ENCODE results near the gene ACOT4. TPM values are rescaled to one million over a fixed set of nuclear protein-coding genes. Genes with fewer than 3 reads are reported as not detected.
"Not testable (repeated sequence)": the region's sequence is repeated elsewhere in the genome, so short reads cannot be mapped to it uniquely, and the experiment has no call there.

The ACOT4 gene
- total and polyA plus RNA-seq, 2 of the 8 experiments (the other 6 are each of a cell fraction or from before 2014, with no cell fraction given): 0.80 to 1.1 TPM

DNA sequence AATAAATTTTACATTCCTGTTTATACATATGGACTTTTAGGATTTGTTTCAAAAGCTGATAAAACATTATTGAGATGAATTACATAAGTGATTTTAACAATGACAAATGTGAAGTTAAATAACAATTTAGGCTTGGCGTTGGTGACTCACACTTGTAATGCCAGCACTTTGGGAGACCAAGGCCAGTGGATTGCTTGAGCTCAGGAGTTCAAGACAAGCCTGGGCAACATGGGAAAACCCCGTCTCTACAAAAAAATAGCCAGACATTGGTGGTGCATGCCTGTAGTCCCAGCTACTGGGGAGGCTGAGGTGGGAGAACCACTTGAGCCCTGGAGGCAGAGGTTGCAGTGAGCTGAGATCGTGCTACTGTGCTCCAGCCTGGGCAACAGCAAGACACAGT, 15.3 kb upstream of the ACOT4 start (continued):
- no peak for TF ChIP-seq EZH2 (IDR thresholded peaks at IDR 0.05; ENCODE audit: low read depth, low read length, severe bottlenecking)
- no peak for TF ChIP-seq CHD2 (IDR thresholded peaks at IDR 0.05; ENCODE audit: low read length)
- no peak for TF ChIP-seq ASH2L (IDR thresholded peaks at IDR 0.05; ENCODE audit: low read length)
- no peak for TF ChIP-seq CTBP2 (IDR thresholded peaks at IDR 0.05; ENCODE audit: borderline replicate concordance, insufficient read depth, insufficient read length, low read length)

DNA sequence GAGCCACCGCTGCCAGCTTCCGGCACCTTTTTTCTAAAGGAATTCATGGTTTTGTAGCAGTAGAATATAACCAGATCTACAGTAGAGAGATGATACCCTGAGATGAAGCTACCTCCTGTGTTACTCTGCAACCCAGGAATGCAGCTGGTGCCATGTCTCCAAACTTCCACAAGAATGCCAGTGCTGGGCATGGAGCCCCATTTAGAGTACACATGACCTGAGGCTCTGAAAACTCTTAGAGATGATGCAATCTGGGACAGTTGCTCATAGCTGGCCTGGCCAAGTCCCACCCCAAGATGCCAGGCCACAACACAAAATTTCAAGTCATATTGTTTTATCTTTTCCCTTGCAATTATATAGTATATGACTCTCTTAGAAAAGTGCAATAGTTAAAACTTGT, 14.5 kb upstream of the ACOT4 start:
- H3K9me3 ChIP-seq (ENCODE audit: insufficient read depth in 2 of 2, low read depth in 1 of 2, low read length in 1 of 2); H3K27ac ChIP-seq (ENCODE audit: low read depth, low read length); H3K27me3 ChIP-seq (replicated peaks in 1 of 4; ENCODE audit: control insufficient read depth in 3 of 4, extremely low read depth in 1 of 4, insufficient read depth in 3 of 4, low read length in 3 of 4); H3K23me2 ChIP-seq (ENCODE audit: low read depth, low read length); H2AFZ ChIP-seq (ENCODE audit: low read length); H3K79me2 ChIP-seq (ENCODE audit: control insufficient read depth in 1 of 2, insufficient read depth in 2 of 2, low read length in 2 of 2); H4K5ac ChIP-seq (ENCODE audit: insufficient read length, low read depth, low read length); H3K36me3 ChIP-seq (ENCODE audit: control insufficient read depth in 2 of 4, insufficient read depth in 4 of 4, low read length in 3 of 4); H3K4me3 ChIP-seq (ENCODE audit: extremely low read depth in 1 of 4, insufficient read depth in 2 of 4, low read depth in 3 of 4, low read length in 4 of 4); H2BK5ac ChIP-seq (ENCODE audit: low read depth, low read length); H3K56ac ChIP-seq (replicated peaks; ENCODE audit: insufficient read length, low read depth, low read length); H4K91ac ChIP-seq (replicated peaks; ENCODE audit: insufficient read length, low read length); H2AK5ac ChIP-seq (ENCODE audit: low read depth, low read length); FAIRE-seq; DNase-seq (ENCODE audit: low read depth in 1 of 2, low spot score in 2 of 2); H2BK120ac ChIP-seq (replicated peaks; ENCODE audit: low read depth, low read length); H3K18ac ChIP-seq (ENCODE audit: extremely low read depth, low read length); H2BK12ac ChIP-seq (ENCODE audit: low read depth, low read length); H3K14ac ChIP-seq (ENCODE audit: insufficient read length); H3K23ac ChIP-seq (ENCODE audit: insufficient read length); H2BK15ac ChIP-seq (ENCODE audit: low read length); H3K4me1 ChIP-seq (replicated peaks in 1 of 4; ENCODE audit: control insufficient read depth in 3 of 4, insufficient read depth in 4 of 4, low read length in 3 of 4); H3K4me2 ChIP-seq (ENCODE audit: insufficient read depth in 1 of 2, low read depth in 2 of 2, low read length in 2 of 2); H4K20me1 ChIP-seq (replicated peaks in 1 of 2; ENCODE audit: control insufficient read depth in 1 of 2, insufficient read depth in 2 of 2, low read length in 2 of 2); H4K8ac ChIP-seq (ENCODE audit: extremely low read depth, insufficient read depth, low read length); H3K79me1 ChIP-seq (ENCODE audit: low read depth, low read length); H3K9ac ChIP-seq (replicated peaks in 1 of 4; ENCODE audit: extremely low read depth in 1 of 4, low read depth in 3 of 4, low read length in 3 of 4); H3K4ac ChIP-seq (replicated peaks; ENCODE audit: insufficient read length, low read depth, low read length); H2BK20ac ChIP-seq (ENCODE audit: low read length): not testable (repeated sequence)
- ChIA-PET CTCF (ENCODE audit: partially characterized antibody) (interaction anchor here (0.9 to 1.4 kb wide), 4 partner anchors 16 to 68 kb away, joined by 3 to 4 read pairs (median 3); no protein-coding TSS in a partner anchor), POLR2A (ENCODE audit: partially characterized antibody) (interaction anchor here (0.7 kb wide), 1 partner anchor 418 kb away, joined by 5 read pairs; no protein-coding TSS in a partner anchor)
- no CpG with 5 or more reads among the region's 2 CpGs for WGBS, 2 experiments (ENCODE audit: extremely low coverage in 1 of 2, insufficient coverage in 1 of 2, insufficient read length in 1 of 2, insufficient replicate concordance in 2 of 2, low coverage in 1 of 2, low lambda C conversion rate in 2 of 2, missing lambda C conversion rate in 1 of 2)

Data from H1 (cell line).